HG03025 (cell line): Measurements from ENCODE around the gene VKORC1.

ENCODE experiments used
- ATAC-seq: cut with Tn5 transposase; IDR thresholded peaks from one replicate; pipeline ENCODE4 v1.9.1; 2021; ENCODE audit warnings: mild to moderate bottlenecking, moderate library complexity; ENCODE audit not compliant: unreplicated experiment, low FRiP score

Gene VKORC1

GRCh38 chr16:31130899-31131298 lies 36.3 kb upstream of the VKORC1 start:
- no peak for ATAC-seq

GRCh38 chr16:31130336-31130891 lies 35.8 kb upstream of the VKORC1 start:
- ATAC-seq: no peak

- ATAC-seq: no peak
Measured at GRCh38 chr16:31129568-31130335, 35.2 kb upstream of the VKORC1 start.

- ATAC-seq: no peak
Measured at GRCh38 chr16:31128711-31129567, 34.3 kb upstream of the VKORC1 start.

GRCh38 chr16:31127182-31127581 lies 32.6 kb upstream of the VKORC1 start:
- no peak for ATAC-seq

GRCh38 chr16:31125844-31126243 lies 31.2 kb upstream of the VKORC1 start:
- ATAC-seq: no peak

- ATAC-seq: no peak
Measured at GRCh38 chr16:31120129-31120528, 25.5 kb upstream of the VKORC1 start.

- no peak for ATAC-seq
Measured at GRCh38 chr16:31118223-31119155, 23.9 kb upstream of the VKORC1 start.

GRCh38 chr16:31117384-31118222 lies 23.0 kb upstream of the VKORC1 start, which contains the start of gene KAT8:
Gene KAT8 (plus strand): TSS chr16:31117664. CDS start chr16:31117682, 18 bp downstream.
- ATAC-seq: peak; percentile 85

- no peak for ATAC-seq
Measured at GRCh38 chr16:31114468-31114867, 19.9 kb upstream of the VKORC1 start.

GRCh38 chr16:31113121-31114120 lies 18.8 kb upstream of the VKORC1 start:
- no peak for ATAC-seq

- ATAC-seq: no peak
Measured at GRCh38 chr16:31112711-31113110, 18.1 kb upstream of the VKORC1 start.

GRCh38 chr16:31111881-31112466 lies 17.4 kb upstream of the VKORC1 start:
- ATAC-seq: no peak

- ATAC-seq: no peak
Measured at GRCh38 chr16:31110106-31111034, 15.8 kb upstream of the VKORC1 start.

GRCh38 chr16:31109622-31110021 lies 15.0 kb upstream of the VKORC1 start:
- ATAC-seq: no peak

- no peak for ATAC-seq
Measured at GRCh38 chr16:31108794-31109558, 14.4 kb upstream of the VKORC1 start.
